ENCODE data around the gene DDX19B.

Gene DDX19B

GRCh38 chr16:70370924-70371323 is 71.9 kb downstream of the DDX19B start:
- Mint-ChIP-seq H3K9me3 (ENCODE audit: low read depth) (no peaks in the 10 kb centered on the region), H3K4me3 (no peak overlapping the region), H3K27me3 (no peaks in the 10 kb centered on the region), H3K27ac (no peak overlapping the region), H3K36me3 (peaks cover 7% of the 10 kb centered on the region), H3K4me1 (ENCODE audit: low read depth) (peaks cover 15% of the 10 kb centered on the region)

DNA sequence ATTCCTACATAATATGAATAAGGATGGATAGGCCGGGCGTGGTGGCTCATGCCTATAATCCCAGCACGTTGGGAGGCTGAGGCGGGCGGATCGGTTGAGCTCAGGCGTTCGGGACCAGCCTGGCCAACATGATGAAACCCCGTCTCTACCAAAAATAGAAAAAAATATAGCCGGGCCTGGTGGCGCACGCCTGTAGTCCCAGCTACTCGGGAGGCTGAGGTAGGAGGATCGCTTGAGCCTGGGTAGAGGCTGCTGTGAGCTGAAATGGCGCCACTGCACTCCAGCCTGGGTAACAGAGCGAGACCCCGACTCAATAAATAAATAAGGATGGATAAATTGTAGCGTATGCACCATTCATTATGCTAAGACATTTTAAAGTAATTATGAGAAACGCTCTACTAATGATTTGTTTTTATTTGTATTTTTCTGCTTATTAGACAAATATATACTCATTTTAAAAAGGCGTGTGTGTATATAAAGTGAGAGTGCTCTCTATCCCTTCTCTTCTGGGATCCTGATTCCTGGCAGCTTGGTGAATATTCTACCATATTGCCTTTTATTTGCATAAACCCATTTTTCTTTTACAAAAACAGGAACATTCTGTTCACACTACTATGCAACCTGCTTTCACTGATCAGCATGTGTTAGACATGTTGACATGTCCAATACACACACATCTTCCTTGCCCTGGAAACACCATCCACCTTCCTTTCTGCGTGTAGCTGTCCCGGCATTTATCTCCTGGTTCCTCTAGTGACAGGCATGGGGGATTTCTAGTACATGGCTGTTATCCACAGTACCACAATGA is 74.1 kb downstream of the DDX19B start:
- Mint-ChIP-seq H3K27ac (peak overlapping the region; percentile 46), H3K9me3 (ENCODE audit: low read depth) (no peaks in the 10 kb centered on the region), H3K4me1 (ENCODE audit: low read depth) (peaks cover 22% of the 10 kb centered on the region), H3K36me3 (peaks cover 13% of the 10 kb centered on the region), H3K4me3 (no peak overlapping the region), H3K27me3 (no peaks in the 10 kb centered on the region)

- H3K27ac Mint-ChIP-seq = no peak overlapping the region
- no peaks in the 10 kb centered on the region for H3K9me3 Mint-ChIP-seq (ENCODE audit: low read depth)
- H3K36me3 Mint-ChIP-seq = peaks cover 11% of the 10 kb centered on the region
- no peak overlapping the region for H3K4me3 Mint-ChIP-seq
- H3K27me3 Mint-ChIP-seq = no peaks in the 10 kb centered on the region
- peaks cover 24% of the 10 kb centered on the region for H3K4me1 Mint-ChIP-seq (ENCODE audit: low read depth)
Measured at GRCh38 chr16:70374213-70374612, 75.2 kb downstream of the DDX19B start.

DNA sequence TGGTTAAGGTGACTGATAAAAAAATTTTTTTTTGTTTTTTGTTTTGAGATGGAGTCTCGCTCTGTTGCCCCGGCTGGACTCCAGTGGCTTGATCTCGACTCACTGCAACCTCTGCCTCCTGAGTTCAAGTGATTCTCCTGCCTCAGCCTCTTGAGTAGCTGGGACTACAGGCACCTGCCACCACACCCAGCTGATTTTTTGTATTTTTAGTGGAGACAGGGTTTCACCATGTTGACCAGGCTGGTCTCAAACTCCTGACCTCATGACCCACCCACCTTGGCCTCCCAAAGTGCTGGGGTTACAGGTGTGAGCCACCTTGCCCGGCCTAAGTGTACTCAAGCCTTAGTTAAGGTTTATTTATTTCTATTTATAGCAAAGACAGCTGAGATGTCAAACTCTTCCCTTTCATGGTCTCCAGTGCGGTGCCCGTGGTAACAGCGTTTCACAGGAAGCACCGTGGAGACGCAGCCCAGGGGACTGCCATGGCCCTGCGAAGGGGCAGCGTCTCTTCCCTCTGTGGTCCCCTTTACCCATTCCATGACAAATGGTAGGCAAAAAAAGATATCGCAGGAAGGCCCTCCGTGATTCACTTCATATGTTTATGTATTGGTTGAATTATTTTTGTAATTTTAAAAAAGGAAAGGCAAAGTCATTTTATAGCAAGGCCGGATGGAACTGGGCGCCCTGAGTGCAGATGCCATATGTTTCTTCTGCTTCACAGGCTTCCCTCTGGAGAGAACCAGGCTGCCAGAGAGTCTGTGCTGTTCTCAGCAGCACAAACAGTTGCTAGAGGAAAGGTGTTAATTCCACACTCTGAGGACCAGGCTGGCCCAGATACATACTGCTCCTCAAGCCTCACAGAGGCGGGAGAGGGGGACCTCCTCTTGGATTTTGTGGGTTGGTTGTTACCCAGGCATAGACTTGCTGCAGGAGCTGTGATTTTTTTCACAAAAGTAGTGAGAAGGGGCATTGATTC is 76.9 kb downstream of the DDX19B start:
- Mint-ChIP-seq H3K36me3 (peaks cover 11% of the 10 kb centered on the region), H3K4me3 (no peak overlapping the region)

GRCh38 chr16:70377782-70378181 is 78.8 kb downstream of the DDX19B start:
- H3K4me3 Mint-ChIP-seq = peak overlapping the region; percentile 64
- H3K27ac Mint-ChIP-seq = peak overlapping the region; percentile 76
- H3K9me3 Mint-ChIP-seq (ENCODE audit: low read depth) = no peaks in the 10 kb centered on the region
- H3K4me1 Mint-ChIP-seq (ENCODE audit: low read depth) = peaks cover 26% of the 10 kb centered on the region
- peaks cover 8% of the 10 kb centered on the region for H3K36me3 Mint-ChIP-seq
- H3K27me3 Mint-ChIP-seq = no peaks in the 10 kb centered on the region

More for the DNA sequence above, 76.9 kb downstream of the DDX19B start:
- Mint-ChIP-seq H3K27me3 (no peaks in the 10 kb centered on the region), H3K27ac (peak overlapping the region; percentile 79), H3K9me3 (ENCODE audit: low read depth) (no peaks in the 10 kb centered on the region), H3K4me1 (ENCODE audit: low read depth) (peaks cover 24% of the 10 kb centered on the region)

DNA sequence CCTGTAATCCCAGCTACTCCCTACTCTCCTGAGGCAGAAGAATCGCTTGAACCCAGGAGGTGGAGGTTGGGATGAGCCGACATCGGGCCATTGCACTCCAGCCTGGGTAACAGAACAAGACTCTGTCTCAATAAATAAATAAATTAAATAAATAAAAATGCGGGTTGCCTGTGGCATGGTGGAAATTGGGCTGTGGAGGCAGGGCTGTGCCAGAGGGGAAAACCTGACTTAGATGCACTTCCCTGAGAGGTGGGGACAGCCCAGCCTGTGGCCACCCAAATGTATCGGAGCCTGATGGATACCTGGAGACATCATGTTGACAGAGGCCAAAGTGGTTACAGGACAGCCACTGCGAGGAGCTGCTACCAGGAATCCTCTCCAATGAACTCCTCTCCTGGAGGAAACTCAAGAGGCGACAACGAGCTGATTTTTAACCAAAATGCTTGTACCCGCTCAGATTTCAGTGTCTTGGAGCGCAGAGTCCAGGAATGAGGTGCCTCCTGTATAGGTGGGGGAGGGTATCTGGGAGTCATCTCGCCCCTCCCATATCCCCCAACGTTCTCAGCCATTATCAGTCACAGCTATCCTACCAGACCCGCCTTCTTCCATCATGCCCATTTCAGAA is 80.0 kb downstream of the DDX19B start:
- H3K4me3 Mint-ChIP-seq = peak overlapping the region; percentile 99
- H3K36me3 Mint-ChIP-seq = peaks cover 6% of the 10 kb centered on the region
- H3K27me3 Mint-ChIP-seq = no peaks in the 10 kb centered on the region
- peak overlapping the region; percentile 34 for H3K27ac Mint-ChIP-seq
- peaks cover 23% of the 10 kb centered on the region for H3K4me1 Mint-ChIP-seq (ENCODE audit: low read depth)
- no peaks in the 10 kb centered on the region for H3K9me3 Mint-ChIP-seq (ENCODE audit: low read depth)

DNA sequence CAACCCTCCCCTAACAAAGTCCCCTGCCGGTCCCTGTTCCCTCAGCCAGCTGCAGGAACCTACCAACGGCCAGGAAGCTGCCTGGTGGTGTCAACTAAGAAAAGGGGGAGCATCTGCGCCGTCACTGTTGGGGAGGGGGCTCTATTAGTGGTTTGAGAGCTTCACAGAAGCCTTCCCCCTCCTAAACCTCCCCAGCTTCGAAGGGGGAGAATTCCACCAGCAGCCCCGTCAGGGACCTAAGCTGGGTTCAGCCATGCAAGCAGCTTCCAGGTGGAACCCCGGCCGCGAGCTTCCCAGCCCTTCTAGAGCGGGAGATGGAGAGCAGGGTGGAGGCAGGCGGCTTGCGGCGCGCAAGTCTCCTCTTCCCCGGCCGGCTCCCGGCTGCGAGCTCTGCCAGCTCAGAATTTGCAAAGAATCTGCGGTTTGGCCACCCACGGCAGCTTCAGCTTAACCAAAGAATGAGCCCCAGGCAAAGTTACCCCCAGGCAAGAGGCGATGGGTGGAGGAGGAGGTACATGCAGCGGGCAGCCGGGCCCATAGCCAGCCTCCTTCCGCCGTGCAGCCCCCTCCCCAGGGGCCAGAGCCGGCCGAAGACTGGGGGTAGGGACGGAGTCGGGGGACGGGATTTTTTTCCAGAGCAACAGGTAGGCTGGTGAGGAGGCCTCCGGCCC is 81.4 kb downstream of the DDX19B start:
- Mint-ChIP-seq H3K36me3 (peaks cover 8% of the 10 kb centered on the region), H3K4me1 (ENCODE audit: low read depth) (peaks cover 19% of the 10 kb centered on the region), H3K9me3 (ENCODE audit: low read depth) (no peaks in the 10 kb centered on the region), H3K4me3 (peak overlapping the region; percentile 99), H3K27ac (peak overlapping the region; percentile 88), H3K27me3 (no peaks in the 10 kb centered on the region)

DNA sequence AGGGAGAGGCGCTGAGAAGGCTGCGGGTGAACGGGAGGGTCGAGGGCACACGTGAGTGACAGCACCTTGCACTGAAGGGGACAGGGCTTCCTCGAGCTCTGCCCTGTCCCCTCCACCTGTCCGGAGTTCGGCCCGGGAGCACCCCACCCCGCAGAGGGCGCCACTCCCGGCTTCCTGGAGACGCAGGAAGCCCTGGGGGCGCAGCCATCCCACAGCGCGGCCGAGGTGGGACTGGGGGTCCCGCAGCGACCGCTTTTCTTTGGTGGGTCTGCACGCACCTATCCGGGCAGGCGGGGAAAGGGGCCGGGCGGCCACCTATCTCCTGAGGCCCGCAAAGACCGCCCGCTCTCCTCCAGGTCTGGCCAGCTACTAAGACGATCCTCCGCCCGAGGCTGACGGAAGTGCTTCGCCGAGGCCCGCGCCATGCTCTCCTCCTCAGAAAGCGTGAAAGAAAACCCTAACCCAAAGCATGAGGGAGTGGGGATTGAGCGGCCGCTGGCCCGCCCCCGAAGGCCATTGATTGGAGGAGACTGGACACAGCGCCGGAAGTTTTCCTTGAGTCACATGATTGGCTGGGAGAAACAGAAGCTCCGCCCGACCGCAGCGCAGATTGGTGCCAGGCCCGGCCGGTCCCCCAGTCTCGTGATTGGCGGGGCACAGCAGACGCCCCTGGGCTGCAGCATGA is 82.1 kb downstream of the DDX19B start:
- no peaks in the 10 kb centered on the region for H3K27me3 Mint-ChIP-seq
- H3K4me1 Mint-ChIP-seq (ENCODE audit: low read depth) = peaks cover 18% of the 10 kb centered on the region
- peak overlapping the region; percentile 99 for H3K27ac Mint-ChIP-seq
- H3K36me3 Mint-ChIP-seq = peaks cover 7% of the 10 kb centered on the region
- no peaks in the 10 kb centered on the region for H3K9me3 Mint-ChIP-seq (ENCODE audit: low read depth)
- H3K4me3 Mint-ChIP-seq = peak overlapping the region; percentile 99

GRCh38 chr16:70381604-70382342 is 82.8 kb downstream of the DDX19B start:
- Mint-ChIP-seq H3K36me3 (peaks cover 5% of the 10 kb centered on the region), H3K4me1 (ENCODE audit: low read depth) (peaks cover 15% of the 10 kb centered on the region), H3K4me3 (peak overlapping the region; percentile 99), H3K27ac (peak overlapping the region; percentile 99), H3K9me3 (ENCODE audit: low read depth) (no peaks in the 10 kb centered on the region), H3K27me3 (no peaks in the 10 kb centered on the region)

DNA sequence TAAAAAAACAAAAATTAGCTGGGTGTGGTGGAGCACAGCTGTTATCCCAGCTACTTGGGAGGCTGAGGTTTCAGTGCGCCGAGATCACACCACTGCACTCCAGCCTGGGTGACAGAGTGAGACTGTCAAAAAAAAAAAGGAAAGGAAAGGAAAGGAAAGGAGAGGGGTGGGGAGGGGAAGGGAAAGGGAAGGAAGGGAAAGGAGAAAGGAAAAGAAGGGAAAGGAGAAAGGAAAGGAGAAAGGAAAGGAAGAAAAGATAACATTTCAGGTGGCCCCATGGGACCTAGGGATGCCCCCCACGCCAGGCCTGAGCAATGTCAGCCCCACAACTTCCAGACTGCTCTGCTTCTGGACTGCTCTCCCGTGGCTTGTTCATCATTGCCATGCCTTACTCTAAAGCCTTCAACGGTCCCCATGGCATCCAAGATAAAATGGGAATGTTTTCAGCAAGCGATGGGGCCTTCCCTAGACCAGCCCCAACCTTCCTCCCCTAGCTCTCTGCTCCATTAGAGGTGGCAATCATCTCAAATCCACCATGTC is 84.5 kb downstream of the DDX19B start:
- no peaks in the 10 kb centered on the region for H3K27me3 Mint-ChIP-seq
- H3K27ac Mint-ChIP-seq = peak overlapping the region; percentile 46
- peak overlapping the region; percentile 6 for H3K4me3 Mint-ChIP-seq
- H3K36me3 Mint-ChIP-seq = peaks cover 4% of the 10 kb centered on the region
- H3K4me1 Mint-ChIP-seq (ENCODE audit: low read depth) = peaks cover 12% of the 10 kb centered on the region
- H3K9me3 Mint-ChIP-seq (ENCODE audit: low read depth) = no peaks in the 10 kb centered on the region

All from activated naive CD8-positive, alpha-beta T cell (primary cell).